Daoy (cell line): ENCODE results near the gene ZNF20. TPM values are rescaled to one million over a fixed set of nuclear protein-coding genes. Genes with fewer than 3 reads are reported as not detected.
"Not testable (repeated sequence)": the region's sequence is repeated elsewhere in the genome, so short reads cannot be mapped to it uniquely, and the experiment has no call there.

Experiments
- DNase-seq: peaks from one replicate; pipeline ENCODE4 v3.0.0-alpha.2; 2015; ENCODE audit warnings: low read depth
- total RNA-seq: library from RNA; depleted of rRNA; stranded (reverse); fragments of >200 nt; shearing (Covaris generic); gene quantifications from 2 replicates; pipeline ENCODE4 v1.2.3, GENCODE V29; 2014; rRNA removed

Gene ZNF20
- total RNA-seq, 1 experiment from 2014 or later = 3.3 TPM

DNA sequence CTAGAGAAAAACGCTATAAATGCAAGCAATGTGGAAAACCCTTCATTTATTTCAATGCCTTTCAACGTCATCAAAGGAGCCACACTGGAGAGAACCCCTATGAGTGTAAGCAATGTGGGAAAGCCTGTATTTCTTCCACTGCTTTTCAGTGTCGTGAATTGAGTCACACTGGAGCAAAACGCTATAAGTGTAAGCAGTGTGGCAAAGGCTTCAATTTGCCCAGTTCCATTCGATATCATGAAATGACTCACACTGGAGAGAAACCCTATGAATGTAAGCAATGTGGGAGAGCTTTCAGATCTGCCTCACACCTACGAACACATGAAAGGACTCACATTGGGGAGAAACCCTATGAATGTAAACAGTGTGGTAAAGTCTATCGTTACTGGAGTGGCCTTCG, 27.4 kb downstream of the ZNF20 start:
- no peak for DNase-seq

DNA sequence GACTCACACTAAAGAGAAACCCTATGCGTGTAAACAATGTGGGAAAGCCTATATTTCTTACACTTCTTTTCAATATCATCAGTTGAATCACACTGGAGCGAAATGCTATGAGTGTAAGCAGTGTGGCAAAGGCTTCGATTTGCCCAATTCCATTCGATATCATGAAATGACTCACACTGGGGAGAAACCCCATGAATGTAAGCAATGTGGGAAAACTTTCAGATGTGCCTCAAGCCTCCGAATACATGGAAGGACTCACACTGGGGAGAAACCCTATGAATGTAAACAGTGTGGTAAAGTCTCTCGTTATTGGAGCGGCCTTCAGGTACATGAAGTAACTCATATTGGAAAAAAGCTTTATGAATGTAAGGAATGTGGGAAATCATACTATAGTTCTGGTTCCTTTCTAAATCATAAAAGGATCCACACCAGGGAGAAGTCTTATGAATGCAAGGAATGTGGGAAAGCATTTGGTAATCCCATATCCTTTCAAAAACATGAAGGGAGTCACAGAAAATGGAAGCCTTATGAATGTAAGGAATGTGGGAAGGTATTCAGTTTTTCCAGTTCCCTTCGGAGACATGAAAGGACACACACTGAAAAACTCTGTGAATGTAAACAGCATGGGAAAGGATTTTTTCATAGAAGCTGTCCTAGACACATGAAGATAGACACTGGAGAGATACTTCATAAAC, 28.1 kb downstream of the ZNF20 start:
- DNase-seq = no peak

DNA sequence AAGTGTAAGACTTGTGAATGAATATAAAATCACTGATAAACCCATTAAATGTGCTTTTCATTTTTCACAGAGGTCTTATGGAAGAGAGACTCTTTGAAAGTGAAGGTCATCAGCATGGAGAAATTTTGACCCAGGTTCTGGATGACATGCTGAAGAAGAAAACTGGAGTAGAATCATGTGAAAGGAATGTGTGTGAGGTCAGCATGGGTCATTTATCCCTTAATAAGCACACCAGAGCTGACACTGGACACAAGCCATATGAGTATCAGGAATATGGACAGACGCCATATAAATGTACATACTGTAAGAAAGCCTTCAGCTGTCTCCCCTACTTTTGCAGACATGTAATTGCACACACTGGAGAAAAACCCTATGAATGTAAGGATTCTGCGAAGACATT, 29.0 kb downstream of the ZNF20 start:
- DNase-seq = no peak

DNA sequence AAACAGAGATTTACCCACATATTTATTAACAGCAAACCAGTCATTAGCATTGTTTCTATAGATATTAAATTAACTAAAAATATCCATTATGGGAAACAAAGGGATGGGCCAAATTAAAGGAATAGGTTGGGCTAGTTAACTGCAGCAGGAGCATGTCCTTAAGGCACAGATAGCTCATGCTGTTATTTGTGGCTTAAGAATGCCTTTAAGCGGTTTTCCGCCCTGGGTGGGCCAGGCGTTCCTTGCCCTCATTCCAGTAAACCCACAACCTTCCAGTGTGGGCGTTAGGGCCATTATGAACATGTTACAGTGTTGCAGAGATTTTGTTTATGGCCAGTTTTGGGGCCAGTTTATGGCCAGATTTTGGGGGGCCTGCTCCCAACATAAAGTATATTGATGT, 36.2 kb downstream of the ZNF20 start:
- not testable (repeated sequence) for DNase-seq

DNA sequence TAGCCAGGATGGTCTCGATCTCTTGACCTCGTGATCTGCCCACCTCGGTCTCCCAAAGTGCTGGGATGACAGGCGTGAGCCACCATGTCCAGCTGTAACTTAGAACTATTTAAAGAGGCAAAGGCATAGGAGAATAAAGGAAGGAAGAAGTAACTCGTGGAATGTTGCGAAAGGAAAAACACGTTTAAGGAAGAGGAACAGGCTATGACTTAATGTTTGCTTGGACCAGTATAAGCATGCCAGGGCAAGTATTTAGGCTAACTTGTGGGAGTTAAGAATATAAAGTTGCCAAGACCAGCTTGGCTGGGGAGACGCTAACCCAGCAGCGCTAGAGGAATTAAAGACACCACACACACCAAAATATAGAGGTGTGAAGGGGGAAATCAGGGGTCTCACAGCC, 42.1 kb downstream of the ZNF20 start:
- DNase-seq = no peak

DNA sequence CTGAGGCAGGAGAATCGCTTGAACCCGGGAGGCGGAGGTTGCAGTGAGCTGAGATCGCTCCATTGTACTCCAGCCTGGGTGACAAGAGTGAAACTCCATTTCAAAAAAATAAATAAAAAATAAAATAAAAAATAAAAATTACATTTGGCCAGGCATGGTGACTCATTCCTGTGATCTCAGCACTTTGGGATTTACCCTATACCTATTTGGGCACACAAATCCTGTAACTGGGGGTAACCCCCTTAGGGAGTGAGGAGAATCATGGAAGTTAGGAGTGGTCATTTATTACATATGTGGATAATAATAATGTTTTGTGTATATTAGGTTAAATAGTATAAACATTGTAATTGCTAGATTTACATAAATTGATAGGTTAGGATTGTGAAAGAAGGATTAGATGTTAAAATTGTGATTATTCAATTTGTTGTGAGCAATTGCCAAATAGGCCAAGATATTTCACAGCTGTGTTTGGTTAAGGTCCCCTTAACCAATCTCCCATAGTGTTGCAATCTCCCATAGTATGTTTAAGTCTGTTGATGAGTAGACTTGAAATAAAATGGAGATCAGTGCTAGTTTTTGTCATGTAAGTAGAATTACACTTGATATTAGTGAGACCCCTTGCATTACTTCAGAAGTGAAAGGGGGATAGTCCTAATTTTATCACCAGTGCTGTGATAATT, 44.9 kb downstream of the ZNF20 start:
- peak; percentile 11 for DNase-seq

DNA sequence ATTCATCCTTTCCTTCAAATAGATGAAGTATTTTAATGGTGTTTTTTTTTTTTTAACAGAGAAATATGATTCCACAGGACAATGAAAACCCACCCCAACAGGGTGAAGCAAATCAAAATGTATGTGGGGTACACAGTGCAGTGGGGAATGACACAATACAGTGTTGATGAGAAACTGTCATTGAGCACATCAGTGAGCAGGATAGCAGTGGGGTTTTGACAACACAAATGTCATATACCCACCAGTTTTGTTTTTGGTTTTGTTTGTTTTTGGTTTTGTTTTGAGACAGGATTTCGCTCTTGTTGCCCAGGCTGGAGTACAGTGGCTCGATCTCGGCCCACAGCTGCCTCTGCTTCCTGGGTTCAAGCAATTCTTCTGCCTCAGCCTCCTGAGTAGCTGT, 46.4 kb downstream of the ZNF20 start:
- no peak for DNase-seq

DNA sequence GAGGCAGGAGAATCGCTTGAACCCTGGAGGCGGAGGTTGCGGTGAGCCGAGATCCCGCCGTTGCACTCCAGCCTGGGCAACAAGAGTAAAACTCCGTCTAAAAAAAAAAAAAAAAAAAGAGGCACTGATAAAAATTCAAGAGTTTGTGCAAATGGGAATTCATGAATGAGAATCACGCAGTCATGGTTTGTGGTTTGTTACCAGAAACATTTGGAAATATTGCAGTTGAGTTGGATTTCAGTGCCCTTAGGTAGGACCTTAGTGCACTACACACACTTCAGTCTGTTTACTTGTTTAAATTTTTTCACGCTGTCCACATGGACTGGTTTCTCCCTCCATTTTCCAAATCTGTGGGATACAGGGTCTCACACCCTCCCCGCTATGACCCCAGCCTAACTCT, 47.2 kb downstream of the ZNF20 start:
- no peak for DNase-seq

DNA sequence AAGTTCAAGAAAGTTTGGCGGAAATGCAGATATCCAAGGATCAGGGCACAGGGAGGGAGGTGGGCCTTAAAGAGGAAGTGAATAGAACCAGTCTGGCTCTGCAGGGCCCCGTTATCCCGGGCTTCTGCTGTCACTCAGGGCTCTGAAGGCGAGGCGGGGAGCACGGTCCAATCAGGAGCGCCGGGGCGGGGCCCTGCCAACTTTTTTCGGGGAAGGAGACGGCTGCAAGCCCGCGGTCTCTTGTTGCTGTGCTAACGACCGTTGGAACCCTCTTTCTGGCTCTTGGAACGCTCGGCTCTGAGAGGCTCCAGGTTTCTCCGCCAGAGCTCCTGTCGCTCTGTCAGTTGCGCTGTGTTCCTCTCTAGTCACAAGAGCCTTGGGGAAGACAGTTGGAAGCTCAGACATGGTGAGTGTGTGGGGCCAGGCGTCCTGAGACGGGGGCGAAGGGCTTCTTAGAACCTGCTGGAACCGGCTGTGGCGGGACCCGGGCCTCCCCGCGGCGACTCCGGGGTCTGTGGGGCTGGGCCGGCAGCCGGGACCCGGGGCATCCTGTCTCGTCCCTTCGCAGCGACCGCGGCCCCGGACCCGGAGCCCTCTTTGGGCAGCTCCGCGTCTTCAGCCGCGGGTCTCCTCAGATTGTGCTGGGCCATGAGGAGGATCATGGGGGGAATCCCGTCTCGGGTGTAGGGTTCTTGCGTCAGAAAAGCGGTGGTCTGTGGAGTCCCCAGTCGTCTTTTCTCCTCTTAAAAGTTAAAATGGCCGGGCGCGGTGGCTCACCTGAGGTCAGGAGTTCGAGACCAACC, 47.9 kb downstream of the ZNF20 start:
- DNase-seq = peak; percentile 92

DNA sequence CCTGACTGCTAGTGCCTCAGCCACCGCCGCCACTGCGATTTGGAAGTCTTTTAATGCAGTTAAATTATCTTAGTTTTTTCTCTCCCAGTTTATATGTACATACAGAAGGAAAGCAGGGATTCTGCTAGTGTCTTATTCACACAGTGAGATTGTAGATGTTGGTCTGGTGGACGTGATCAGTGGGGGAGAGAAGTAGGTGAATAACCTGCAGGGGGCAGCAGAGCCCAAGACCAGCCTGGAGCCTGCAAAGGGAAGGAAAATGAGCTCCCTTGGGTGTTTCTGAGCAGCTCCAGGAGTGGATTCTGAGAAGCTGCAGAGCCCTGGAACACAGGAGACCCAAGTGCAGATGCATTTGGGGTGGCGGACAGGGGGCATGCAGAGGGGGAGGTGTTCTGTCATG, 49.3 kb downstream of the ZNF20 start:
- DNase-seq = peak; percentile 63

DNA sequence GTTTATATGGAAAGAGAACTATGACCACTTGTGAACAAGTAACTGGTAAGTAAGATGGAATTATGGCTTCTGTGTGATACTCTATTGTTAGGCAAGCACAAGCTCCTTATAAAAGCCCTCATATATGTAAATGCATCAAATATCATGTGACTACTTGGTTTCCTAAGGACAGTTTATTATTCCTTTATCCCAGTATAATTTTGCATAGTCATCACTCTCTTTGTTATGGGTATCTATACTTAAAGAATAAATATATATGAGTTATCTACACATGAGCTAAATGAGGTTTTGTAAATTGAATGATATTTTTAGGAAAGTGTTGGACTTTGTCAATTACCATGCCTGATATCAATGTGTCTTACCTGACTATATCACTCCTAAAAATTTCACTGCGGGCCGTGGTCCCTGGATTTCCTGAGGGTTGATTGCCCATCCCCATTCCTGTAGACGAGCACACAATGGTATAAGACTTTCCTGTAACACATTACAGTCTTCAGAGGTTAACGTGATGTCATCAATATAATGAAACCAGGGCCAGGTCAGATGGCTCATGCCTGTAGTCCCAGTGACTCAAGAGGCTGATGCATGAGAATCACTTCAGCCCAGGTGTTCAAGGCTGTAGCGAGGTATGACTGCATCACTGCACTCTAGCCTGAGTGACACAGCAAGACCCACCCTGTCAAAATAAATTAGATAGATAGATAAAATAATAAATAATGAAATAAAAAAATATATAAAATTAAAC, 54.9 kb downstream of the ZNF20 start:
- DNase-seq = no peak

DNA sequence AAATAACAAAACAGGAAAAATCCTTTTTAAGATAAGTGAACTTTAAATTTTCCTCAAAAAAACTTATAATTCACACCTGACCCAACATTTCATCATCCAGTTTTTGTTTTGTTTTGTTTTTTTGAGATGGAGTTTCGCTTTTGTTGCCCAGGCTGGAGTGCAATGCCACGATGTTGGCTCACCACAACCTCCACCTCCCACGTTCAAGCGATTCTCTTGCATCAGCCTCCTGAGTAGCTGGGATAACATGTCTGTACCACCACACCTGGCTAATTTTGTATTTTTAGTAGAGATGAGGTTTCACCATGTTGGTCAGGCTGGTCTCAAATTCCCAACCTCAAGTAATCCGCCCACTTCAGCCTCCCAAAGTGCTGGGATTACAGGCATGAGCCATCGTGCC, 56.8 kb downstream of the ZNF20 start:
- not testable (repeated sequence) for DNase-seq

Other genes starting within 250 kb of the ZNF20 start
- gene ZNF700, start 215.2 kb downstream of the ZNF20 start, total RNA-seq = 5.7 and 8.7 TPM in 2 replicates
- gene ZNF763, start 175.3 kb downstream of the ZNF20 start, total RNA-seq = not detected in 2 replicates
- gene ZNF433, start 104.7 kb downstream of the ZNF20 start, total RNA-seq = 3.3 and 9.7 TPM in 2 replicates
- 0.57 TPM in 1 of 2 replicates, not detected in the other for gene ZNF878, start 87.4 kb downstream of the ZNF20 start, total RNA-seq
- 2.4 and 4.4 TPM in 2 replicates for gene ZNF844, start 75.6 kb downstream of the ZNF20 start, total RNA-seq
- 6.3 and 14.0 TPM in 2 replicates for gene ZNF625, start 16.4 kb upstream of the ZNF20 start, total RNA-seq
- 3.9 and 5.0 TPM in 2 replicates for gene ZNF136, start 22.7 kb upstream of the ZNF20 start, total RNA-seq
- gene ZNF44, start 154.5 kb upstream of the ZNF20 start, total RNA-seq = 5.8 and 8.4 TPM in 2 replicates
- gene ZNF563, start 193.3 kb upstream of the ZNF20 start, total RNA-seq = 0.91 and 0.95 TPM in 2 replicates
- gene ZNF442, start 225.3 kb upstream of the ZNF20 start, total RNA-seq = 0.63 and 1.2 TPM in 2 replicates